Renal cortical epithelial cell (primary cell): ENCODE results near the gene DSCAM. TPM values are rescaled to one million over a fixed set of nuclear protein-coding genes. Genes with fewer than 3 reads are reported as not detected.
"Not testable (repeated sequence)": the region's sequence is repeated elsewhere in the genome, so short reads cannot be mapped to it uniquely, and the experiment has no call there.

ENCODE experiments used
- DNase-seq: peaks from one replicate; pipeline ENCODE4 v3.0.0-alpha.2; 2011; ENCODE audit warnings: low read depth
- total RNA-seq: library from RNA; depleted of rRNA; stranded (reverse); fragments of >200 nt; gene quantifications from 2 replicates; pipeline ENCODE4 v1.2.3, GENCODE V29; 2014

The DSCAM gene
- total RNA-seq, 1 donor from 2014 or later: not detected

DNA sequence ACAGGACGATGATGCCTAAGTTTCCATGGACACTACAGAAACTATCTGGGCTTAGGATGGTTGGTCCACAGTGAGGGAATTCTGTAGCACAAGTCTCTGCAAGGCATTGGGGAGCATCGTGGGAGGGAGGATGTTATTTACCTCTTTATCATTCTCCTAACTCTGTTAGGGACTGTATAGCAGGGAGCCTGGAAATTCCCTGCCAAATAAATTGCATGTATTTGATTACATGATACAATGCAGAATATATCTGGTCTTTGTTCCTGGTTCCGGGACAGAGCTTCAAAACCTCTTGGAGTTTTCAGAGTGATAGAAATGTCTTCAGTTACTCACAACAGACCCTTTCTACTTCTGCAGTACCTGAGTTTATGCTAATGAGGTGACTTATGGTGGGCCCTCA lies 593.8 kb downstream of the DSCAM start:
- DNase-seq: no peak

DNA sequence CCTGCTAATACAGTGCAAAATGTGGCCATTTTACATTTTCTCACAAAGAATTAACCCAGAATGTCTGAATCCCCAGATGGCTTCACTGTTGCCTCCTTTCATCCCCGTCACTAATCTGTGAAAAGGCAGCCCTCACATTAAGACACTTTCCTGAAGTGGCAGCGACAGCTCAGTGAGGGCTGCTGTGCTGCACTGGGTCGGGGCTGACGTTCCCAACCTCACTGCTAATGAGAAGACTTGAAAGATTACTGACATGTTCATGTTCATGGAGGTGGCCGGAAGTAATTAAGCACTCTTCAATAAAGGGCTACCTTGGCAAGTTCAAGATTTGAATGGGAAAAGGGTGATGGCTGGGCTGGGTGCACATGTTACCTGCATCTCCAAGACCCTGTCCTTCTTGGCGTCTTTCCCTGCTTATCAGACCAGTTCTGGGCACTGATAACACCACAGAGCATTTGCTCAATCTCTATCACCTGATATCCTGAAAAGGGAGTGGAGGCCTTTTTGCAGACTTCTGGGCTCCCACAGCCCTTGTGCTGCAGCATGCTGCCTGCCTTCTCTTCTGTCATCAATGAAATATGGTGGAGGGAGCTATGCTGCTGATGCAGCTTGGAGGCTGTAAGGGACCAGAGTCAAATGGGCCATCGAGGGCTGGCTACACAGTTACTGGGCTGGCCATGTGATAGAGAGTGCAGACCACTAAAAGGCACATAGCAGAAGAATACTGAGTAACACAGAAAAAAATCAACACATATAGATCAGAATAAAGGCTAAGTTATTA lies 596.3 kb downstream of the DSCAM start:
- no peak for DNase-seq

DNA sequence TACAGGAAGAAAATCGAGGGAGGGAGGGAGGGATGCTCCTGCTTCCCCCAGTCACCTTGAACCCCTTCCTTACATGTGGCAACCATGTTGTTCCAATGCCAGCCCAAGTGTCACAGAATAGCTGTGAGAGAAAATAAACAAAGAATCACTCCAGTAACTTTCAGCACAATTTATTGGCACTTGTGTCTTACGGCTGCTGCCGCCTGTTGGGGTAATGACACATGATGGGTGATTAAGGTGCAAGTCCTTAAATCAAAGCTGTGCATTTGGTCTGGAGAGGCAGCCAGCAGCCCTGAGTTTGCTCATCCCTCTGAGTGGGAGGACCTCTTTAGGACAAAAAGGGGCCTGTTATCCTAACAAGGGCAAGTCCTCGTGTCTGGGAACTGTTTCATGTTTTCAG lies 602.0 kb downstream of the DSCAM start:
- no peak for DNase-seq

DNA sequence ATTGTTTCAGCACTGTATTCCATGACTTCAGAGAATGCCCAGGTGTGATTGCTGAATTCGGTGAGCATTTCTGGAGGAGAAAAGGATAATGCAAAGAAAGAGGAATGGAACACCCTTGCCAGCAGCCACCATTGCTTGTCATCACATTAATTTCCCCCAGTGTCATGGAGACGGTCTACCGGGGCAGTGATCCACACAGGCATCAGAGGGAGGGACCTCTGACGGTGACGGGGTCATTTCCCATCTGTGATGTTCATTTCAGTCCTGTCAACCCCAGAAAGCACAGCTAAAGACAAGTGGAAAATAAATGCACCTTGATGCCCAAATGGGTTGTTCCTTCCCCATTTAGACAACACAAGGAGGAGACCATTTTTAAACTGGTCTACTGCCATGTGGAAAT lies 603.3 kb downstream of the DSCAM start:
- no peak for DNase-seq

DNA sequence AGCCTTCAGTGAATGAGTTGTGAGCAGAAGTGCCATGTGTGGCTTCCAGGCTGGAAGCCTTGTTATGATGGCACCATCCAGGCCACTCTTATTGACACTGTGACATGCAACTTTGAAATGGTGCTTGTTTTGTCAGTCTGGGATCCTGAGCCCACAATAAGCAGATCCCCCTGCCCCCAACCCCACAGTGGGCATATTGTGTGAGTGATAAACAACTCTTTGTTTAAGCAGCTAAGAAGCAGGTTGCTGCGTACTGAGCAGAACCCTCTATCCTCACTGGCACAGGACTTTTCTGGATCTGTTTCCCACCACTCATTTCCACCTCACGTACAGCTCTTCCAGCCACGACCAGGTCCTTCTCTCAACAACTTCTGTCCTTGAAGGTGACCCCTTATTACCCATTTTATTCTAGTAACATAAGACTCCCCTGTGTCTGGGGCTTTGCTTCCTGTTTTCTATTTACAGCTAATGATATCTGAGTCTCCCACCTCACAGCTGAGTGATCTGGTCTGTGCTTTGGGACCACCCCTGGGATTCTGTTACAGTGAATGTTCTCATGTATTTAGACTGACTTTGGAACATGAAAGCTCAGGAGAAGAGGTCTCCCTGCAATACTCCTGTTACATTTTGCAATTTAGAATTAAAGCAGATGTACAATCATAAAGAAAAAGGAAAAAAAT lies 604.2 kb downstream of the DSCAM start:
- no peak for DNase-seq

DNA sequence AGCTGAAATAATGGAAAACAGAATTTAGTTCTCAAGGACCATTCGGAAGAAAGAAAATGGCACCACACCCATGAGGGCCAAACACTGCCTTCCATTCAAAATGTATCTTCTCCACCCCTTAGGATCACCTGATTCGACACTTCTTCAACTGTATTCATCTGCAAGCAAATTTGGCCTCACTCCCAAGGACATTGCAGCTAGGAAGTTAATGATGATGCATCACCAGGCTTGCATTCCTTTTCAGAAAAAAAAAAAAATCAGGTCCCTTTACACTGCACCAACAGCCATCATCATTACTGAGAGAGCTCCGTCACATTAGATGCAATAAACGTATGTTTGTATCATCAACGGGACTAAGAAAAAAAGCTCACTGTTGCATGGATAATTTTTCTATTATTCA lies 611.4 kb downstream of the DSCAM start:
- no peak for DNase-seq

DNA sequence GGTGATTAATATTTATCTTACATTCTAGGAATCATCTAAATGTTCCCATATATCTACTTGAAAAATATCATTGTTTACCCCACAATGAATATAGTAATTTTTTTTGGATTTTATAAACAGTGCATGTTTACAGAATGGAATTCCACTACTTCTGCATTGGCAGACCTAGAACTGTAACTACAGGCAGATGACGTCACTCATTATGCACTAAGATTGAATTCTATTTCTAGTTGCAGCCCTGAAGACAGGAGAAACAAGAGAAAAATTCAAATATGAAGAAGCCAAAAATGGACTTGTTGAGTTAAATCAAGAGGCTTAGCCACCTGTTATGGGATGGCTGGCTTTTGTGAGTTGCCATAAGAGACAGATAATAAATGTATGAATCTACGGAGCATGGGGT lies 615.0 kb downstream of the DSCAM start:
- no peak for DNase-seq

DNA sequence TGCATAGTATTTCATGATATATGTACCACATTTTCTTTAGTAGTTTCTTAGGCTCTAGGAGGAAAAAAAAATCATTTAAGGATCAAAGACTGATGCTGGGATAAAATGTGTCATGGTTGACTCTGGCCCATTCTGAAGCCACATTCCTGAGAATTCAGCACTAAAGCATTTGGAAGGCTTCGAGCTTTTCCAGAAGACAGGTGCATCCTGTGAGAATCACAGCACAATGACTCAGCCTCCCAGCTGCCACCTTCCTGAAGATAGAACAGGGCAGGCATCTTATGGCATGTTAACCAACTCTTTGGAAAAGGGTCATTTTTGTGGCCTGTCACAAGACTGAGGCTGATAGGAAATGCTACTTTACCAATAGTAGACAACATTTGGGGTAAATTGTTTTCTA lies 619.9 kb downstream of the DSCAM start:
- DNase-seq: no peak

DNA sequence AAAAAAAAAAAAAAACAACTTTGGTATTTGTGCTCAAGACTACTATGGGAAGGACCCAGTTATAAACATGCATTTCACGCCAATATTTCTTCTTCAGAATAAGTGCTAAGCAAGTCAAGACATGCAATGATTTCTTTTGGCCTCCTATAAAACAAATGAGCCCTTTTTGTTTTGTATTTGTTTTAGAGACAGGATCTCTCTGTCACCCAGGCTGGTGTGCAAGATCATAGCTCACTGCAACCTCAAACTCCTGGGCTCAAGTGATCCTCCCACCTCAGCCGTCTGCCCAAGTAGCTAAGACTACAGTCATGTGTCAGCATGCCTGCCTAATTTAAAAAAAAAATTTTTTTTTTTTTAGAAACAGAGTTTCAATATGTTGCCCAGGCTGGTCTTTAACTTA lies 631.0 kb downstream of the DSCAM start:
- no peak for DNase-seq

DNA sequence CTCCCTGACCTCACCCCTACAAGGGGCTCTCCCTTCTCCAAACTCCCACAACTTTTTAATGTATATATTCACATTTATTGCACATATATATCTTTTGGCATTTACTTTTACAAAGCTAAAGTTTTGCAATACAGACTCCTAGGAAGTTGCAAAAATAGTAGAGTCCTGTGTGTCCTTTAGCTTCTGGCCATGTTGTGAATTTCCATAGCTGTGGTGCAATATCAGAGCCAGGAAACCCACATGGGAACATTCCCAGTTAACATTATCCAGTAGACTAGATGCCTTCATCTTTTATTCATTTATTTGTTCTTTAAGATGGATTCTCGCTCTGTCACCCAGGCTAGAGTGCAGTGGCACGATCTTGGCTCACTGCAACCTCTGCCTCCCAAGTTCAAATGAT lies 636.7 kb downstream of the DSCAM start:
- no peak for DNase-seq

DNA sequence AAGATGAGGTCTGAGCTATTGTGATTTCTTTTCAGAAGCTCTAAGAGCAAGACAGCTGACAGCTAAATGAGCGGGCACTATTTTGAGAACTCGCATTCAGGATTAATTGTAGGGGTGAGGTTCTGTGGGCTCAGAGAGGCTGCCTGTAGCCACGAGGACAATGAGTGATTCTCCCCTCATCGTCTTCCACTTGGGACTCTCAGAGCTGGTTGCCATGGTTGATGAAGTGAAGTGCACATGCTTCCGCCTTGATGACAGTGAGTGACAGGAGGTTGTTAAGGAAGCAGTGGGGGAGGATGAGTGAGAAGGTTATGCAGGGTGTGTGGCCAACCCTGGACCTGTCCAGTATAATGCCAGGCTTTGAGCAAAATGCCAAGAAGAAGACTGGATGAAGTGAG lies 638.0 kb downstream of the DSCAM start:
- DNase-seq: no peak

DNA sequence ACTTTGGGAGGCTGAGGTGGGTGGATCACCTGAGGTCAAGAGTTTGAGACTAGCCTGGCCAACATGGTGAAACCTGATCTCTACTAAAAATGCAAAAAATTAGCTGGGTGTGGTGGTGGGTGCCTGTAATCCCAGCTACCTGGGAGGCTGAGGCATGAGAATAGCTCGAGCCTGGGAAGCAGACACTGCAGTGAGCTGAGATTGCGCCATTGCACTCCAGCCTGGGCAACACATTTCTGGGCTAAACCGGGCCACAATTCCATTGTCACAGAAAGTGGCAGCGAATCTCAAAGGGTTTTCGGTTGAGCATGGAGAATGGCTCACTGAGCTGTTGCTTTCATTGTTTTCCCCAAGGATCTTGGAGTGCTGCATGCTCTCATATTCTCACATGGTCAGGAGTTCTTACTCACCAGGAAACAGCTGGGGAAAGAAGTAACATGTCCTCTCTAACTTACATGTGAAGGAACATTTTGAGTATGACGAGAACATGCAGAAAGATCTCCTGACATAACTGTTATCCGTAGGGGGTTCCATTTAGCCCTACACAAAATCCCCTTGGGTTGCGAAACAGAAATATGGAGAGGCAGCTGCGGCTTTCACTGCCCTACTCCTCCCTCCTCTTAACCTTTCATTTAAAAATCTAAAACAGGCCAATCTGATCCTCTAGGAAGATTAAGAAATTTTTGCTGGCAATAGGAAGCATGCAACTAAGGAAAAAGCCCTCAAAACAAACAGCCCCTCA lies 638.6 kb downstream of the DSCAM start:
- DNase-seq: no peak

DNA sequence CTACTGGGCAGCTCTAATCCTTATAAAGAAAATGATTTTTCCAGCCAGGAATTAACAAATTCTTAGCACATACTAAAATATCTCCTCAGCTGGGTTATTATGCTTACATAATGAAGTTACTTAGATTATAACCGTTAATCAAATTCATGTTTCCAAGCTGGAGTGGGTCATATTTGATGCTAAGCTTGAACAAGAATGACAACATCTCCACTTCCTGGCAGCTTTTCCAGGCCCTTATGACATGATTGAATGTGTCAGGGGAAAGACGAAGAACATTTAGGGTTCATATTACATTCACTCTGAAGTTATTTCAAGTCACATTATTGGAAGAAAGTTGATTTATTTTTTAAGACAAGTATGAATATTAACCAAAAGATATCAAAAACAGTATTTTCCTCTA lies 646.0 kb downstream of the DSCAM start:
- no peak for DNase-seq

DNA sequence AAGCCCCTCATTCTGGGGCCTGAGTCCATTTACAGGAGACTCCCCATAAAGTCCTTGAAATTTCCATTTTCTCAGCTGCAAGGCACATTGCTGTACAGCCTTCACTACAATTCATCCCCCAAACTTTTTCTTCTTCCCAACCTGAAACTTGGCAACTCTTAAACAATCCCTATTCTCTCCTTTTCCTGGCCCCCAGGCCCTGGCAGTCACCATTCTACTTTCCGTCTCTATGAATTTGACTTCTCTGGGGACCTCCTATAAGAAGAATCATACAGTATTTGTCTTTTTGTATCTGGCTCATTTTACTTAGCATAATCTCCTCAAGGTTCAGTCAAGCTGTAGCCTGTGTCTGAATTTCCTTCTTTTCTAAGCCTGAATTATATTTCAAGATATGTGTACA lies 646.8 kb downstream of the DSCAM start:
- DNase-seq: no peak

DNA sequence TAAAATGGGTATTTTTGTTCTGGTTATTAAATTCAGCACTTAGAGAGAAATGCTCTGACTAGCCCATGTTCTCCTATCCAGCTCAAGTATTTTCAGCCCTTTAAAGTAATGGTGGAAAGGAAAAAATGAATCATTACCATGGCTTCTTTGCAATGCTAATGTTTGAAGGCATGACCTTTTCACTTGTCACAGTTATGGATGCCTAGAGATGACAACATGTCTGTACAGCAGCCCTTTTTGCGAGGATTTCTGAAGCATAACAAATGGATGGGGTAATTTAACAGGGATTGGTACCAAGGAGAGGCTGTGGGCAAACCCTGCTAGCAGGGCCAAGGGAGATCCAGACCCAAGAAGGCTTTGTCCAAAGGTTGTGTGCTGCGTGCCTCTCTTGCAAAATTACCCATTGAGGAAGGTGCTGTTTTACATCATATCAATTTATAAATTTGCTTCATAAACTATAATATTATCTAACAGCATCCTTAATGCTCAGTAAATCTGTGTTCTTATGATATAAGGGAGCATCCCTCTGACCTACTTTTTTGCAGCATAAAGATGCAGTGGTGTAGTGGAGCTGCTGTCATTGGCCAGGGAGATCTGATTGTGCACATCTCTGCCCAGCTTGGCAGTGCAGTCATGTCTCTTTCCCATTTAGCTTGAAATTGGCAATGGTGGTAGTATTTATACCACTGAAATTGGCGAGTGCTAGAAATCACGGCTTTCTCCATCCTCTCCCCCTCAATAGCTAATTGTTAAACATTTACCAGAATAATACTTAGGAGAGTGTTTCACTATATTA lies 652.6 kb downstream of the DSCAM start:
- no peak for DNase-seq

DNA sequence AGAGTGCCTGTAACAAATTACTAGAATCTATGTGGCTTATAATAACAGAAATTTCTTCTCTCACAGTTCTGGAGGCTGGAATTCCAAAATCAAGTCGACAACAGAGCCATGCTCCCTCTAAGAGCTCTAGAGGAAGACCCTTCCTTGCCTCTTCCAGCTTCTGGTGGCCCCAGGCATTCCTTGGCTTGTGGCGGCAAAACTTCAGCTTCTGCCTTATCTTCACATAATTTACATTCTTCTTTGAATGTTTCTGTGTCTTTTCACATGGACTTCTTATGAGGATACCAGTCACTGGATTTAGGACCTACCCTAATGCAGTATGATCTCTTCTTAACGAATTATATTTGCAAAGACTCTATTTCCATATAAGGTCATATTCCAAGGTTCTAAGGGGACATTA lies 655.3 kb downstream of the DSCAM start:
- no peak for DNase-seq

DNA sequence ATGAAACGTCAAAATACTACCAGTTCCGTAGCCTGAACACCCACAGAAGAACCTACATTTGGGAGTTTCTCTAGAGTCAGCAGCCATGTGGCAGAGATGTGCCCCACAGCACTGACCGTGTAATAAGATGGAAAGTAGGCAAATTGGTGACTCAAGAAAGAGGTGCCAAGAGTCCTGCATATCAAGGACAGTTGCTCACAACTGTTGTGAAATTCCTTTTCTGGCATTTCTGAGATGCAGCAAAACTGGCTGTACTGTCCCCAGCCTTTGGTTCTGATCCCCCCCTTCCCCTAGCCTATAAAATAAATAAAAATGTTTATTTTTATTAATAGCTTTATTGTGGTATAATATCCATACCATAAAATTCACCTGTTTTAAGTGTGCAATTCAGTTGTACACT lies 655.8 kb downstream of the DSCAM start:
- DNase-seq: no peak

DNA sequence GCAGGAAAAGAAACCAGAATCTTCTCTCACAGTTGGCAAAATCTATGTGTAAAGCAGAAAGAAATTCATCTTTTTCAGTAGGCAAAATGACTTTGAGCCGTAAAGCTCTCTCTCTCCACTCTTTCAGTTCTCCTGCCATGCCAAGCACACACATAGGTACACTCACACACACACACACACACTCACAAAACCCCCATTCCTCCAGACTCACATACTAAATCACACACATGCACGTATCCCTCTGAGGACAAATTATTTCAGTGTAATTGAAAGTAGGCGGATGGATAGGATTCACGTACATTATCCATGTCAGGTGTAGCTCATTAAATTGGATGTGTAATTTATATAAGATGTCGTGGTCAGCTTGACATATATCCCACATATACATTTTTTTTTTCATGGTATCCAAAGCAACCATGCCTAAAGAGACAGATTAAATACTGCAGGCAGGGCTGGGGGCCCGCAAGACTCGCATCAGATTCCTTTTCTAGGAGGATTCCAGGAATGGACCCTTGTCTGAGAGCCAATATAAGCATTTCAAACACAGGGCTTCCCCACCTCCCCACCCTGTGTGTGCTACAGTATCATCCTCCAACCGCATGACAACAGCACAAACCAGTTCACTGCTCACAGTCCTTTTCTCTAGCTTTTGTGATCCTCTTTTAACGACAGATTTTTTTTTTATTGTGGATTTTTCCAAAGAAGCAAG lies 658.9 kb downstream of the DSCAM start:
- DNase-seq: no peak

DNA sequence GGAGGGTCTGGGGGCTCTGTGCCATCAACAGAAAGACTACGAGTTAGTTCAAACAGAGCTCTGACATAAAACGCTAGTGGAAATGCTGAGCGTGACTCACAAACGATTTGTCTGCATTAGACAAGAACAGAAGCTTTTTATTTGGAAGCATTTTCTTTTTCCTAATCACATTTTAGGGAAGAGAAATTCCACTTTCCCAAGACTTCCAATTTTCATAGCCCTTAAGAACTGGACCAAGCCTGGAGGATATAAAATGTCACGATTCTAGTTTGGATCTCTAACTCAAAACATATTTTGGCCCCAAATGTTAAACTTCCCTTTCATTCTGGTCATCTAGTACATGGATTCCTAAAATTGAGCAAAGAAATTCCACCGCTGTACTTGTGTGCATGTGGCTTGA lies 659.7 kb downstream of the DSCAM start:
- DNase-seq: no peak

DNA sequence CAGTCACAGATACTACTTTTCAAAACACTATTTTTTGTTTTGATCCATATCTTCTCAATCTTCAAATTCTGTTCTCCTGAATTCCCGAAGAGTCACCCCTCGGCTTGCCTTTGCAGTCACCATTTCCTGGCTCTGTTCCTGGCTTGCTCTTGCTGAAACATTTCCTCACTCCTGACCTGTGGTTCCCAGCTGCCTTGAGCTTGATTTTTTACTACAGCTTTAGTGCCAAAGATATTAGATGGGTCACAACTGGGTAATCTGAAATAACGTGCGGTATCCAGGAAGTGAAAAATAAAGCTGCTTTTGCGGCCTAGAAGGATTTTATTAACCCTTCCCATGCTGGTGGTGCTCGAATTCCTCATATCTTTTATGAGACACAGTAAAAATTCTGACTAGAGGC lies 660.9 kb downstream of the DSCAM start:
- no peak for DNase-seq

DNA sequence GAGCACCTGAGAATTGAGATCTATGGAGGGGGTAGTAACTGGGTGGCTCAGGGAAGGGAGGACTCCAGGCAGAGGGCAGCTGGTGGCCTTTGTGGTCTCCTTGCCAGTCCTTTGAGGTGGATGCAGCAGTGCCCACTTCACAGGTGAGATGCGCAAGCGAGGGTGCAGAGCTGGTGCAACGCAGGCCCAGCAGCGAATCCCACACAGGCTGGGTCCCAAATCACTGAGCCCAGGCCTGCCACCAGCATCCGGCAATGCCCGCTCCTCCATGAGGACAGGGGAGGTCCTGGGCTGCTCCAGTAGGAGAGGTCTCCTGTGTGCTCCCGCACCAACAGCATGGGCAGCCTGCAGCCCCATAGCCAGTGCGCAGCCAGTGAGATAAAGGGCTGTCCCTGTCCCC lies 661.8 kb downstream of the DSCAM start:
- DNase-seq: no peak

DNA sequence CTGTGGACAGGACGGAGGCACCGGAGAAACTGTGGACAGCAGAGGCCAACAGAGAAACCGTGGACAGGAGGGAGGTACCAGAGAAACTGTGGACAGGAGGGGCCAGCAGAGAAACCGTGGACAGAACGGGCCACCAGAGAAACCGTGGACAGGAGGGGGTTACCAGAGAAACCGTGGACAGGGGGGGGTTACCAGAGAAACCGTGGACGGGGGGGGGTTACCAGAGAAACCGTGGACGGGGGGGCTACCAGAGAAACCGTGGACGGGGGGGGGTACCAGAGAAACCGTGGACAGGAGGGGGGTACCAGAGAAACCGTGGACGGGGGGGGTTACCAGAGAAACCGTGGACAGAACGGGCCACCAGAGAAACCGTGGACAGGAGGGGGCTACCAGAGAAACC lies 664.5 kb downstream of the DSCAM start:
- not testable (repeated sequence) for DNase-seq
